NCI-H187 treated with DMSO at 0.1 percent for 48 hours (cell line): ENCODE measurements around the gene SDK2.

Experiments
- DNase-seq: peaks from one replicate; lab custom pipeline; 2025; lab: John Stamatoyannopoulos, UW

Gene SDK2

DNA sequence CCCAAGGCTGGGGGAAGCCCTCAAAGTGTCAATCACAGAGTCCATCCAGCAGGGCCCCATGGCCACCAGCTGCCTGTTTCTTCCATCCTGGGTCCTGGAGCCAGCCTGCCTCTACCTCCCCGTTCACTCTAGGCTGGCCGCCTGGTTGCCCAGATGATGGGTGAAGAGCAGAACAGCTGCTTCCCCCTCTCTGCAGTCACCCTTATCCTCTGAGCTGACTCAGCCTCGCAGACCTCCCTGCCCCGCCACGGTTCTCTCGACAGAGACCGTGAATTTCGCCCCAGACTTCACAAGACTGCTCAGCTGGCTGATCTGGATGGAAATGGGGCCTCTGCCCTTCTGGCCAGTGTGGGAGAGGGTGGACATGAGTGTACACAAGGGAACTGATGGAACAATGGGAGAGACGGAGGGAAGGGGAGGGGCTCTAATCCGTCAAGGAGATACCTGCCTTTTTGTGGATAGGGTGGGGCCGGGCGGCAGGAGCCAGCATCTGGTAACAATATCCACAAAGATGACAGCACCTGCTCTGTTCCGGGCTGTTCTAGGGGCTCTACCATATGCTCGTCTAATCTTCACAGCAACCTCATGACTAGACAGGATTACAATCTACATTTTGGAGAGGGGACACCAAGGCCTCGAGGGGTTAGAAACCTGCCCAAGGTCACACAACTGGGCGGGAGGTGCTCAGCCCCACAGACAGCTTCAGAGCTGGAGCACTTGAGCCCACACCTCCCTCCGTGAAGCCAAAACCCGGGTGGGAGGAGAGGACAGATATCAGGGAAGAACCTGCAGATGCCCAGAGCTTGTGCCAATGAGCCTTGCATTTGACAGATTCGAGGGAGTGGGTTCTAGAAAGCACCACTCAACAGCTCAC, 136.0 kb downstream of the SDK2 start:
- no peak for DNase-seq

DNA sequence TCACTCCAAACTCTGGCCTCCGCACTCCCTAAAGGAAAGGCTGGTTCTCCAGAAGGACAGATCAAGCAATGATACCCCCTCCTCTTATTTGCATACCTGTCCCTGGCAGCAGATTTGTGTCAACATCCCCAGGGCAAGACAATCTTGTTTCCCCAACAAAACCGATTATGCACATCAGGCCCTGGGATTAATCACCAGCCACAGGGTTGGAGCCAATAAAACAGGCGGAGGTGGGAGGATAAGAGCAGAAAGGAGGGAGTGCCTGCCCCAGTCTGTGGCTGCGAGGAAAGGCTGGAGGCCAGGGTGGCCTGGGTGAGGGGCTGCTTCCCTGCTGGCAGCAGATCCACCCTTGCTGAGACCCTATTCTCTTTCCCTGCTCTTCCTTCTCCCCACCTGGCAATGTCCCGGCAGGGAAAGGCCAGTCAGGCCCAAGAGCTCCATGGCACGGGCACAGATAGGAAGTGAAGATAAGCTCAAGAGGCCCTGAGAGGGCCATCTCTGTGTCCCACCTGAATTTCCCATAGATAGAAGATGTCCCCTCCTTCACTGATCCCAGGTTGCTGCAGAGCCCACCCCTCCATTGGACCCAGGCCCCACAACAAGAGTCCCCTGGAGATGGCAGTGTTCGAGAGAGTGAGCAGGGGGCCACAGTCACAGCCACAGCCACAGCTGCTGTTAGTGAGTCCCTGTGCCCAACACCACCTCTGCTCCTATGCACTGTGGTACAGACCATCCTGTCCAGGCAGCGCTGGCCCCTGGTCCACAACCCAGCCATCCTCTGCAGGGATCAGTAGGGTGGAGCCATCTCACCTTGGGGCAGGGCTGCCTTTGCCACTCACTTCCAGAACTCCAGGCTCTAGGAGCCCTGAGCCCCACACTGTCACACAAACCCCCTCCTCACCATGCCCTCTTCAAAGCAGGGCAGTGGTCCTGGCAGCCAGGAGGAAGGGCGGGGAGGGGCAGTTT, 137.5 kb downstream of the SDK2 start:
- no peak for DNase-seq

DNA sequence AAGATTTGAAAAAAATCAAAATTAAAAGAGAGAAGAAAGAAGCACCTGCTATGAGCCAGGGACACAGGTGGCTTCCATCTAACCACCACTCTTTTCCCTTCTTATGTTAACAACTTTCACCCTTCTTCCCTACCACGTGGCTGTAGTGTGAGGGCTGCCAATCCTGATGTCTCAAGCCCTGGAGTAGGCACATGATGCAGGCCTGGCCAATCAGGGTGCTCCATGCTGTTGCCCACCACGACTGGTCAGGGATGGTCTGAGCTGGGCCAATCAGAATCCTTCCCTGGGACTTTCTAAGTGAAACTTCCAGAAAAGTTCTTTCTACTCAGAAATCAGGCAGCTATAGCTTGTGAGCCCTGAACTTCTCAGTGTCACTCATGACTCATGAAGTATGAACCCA, 140.7 kb downstream of the SDK2 start:
- DNase-seq, result no peak

DNA sequence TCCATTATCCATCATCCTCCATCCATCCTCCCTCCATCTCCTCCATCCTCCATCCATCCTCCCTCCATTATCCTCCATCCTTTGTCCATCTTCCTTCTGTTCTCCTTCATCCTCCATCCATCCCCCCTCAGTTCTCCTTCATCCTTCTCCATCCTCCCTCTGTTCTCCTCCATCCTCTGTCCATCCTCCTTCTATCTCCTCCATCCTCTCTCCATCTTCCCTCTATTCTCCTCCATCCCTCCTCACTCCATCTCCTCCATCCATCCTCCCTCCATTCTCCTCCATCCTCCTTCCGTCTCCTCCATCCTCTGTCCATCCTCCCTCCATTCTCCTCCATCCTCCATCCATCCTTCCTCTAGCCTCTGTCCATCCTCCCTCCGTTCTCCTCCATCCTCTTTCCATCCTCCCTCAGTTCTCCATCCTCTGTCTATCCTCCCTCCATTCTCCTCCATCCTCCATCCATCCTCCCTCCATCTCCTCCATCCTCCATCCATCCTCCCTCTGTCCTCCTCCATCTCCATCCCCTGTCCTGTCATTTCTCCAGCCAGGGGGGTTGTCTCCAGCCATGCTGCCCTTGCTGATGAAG, 143.7 kb downstream of the SDK2 start:
- DNase-seq, result no peak

DNA sequence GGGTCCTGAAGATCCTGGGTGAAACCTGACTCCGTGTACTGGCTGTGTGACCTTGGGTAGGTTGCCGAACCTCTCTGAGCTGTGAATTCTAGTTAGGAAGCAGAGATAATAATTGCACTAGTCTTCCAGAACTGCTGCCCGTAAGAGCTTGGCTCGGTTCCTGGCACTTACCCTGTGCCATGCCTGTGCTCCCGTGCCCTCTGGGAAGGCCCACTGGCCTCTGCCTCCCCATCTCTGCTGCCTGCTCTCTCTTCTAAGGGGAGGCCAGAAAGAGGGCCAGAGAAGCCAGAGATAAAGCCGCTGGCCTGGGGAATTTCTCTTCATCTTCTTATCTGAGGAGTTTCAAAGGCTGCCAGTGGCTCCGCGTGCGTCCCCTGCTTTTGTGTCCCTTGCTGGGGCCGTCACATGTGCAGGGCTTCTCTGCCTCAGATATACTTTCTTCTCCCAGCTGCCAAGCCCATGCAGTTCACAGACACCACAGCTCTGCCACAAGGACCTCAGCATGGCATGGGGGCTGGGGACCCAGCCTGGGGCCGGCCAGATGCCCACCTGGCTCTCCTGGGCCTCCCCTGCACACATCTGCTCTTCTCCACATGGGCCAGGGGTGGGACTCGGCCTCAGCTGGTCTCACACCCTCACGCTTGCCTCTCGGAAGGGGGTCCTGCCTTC, 145.2 kb downstream of the SDK2 start:
- no peak for DNase-seq

DNA sequence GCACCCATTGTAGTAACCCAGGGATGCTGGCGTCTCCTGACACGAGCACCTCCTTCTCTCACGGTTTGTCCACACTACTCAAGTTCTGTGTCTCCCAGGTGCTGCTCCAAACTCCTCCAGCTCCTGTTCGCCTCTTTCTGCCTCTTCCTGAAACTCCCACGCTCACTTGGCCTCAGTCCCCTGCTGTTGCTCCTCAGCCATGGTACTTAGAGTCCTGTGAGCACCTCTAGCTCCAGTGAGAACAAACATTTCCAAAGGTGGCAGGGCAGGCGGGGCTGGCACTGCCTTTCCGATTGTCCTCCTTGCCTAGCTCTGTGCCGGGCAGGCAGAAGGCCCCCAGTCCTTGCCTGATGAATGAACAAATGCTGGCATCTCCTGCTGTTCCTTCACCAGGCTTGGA, 146.1 kb downstream of the SDK2 start:
- DNase-seq, result no peak

DNA sequence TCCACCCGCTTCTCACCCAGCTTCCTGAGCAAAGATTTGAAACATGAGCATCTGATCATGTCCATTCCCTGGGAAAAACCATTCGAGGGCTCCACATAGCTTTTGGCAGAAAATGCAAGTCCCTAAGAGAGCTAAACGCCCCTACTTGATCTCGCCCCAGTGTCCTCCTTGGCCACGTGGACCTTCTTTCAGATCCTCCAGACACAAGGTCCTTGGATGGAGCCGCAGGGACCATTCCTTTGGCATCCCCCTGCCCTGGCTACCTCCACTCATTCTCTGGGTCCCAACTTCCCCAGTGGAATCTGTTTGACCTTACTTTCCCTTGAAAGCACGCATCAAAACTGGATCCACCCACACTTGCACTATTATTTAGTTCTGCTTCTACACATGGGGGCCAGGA, 146.5 kb downstream of the SDK2 start:
- no peak for DNase-seq

DNA sequence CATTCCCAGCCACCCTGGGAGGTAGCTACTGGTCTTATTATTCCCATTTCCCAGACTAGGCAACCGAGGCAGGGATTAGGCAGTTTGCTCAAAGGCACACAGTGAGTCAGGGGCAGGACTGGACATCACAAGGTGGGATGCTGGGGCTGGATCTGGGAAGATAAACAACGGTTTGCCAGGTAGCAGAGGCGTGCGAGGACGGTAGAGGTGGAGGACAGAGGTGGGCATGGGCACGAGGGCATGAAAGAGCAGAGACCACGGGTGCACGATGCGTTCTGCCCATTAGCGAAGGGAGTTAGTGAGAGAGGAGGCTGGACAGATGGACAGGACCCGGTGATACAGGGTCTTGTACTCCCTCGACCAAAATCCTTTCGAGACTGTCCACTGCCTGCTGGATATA, 148.0 kb downstream of the SDK2 start:
- DNase-seq, result no peak

DNA sequence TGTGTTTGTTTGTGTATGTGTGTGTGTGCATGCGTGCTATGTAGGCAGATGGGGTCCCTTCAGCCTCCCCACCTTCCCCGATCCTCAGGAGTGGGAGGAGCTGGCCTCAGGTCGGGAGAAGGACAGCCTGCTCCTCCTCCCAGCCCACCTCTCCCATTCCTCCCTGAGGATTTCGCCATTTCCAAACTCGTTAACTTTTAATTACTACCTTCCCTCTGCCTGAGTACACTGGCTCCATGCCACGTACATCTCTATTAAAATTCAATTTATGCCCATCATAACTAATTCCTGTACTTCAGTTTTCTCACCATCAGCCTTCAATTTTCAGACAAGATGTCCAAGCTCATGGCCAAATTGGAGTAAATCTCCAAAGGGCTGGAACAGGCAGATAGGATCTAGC, 148.6 kb downstream of the SDK2 start:
- no peak for DNase-seq

DNA sequence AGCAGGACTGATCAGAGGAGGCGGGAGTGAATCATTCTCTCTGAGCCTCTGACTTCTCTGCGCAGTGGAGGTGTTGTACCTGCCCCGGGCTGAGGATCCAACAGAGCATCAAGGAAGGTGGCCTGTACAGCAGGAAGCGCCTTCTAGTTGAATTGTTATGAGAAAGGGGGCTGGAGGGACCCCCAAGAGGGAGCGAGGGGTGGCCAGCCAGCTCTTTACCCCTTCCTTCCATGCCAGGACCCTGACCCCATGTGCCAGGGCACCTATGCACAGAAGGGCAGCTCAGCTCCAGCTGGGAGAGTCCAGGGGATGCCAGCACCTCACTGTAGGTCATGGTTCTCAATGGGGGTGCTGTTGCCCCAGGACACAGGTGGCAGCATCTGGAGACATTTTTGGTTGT, 149.3 kb downstream of the SDK2 start:
- no peak for DNase-seq

DNA sequence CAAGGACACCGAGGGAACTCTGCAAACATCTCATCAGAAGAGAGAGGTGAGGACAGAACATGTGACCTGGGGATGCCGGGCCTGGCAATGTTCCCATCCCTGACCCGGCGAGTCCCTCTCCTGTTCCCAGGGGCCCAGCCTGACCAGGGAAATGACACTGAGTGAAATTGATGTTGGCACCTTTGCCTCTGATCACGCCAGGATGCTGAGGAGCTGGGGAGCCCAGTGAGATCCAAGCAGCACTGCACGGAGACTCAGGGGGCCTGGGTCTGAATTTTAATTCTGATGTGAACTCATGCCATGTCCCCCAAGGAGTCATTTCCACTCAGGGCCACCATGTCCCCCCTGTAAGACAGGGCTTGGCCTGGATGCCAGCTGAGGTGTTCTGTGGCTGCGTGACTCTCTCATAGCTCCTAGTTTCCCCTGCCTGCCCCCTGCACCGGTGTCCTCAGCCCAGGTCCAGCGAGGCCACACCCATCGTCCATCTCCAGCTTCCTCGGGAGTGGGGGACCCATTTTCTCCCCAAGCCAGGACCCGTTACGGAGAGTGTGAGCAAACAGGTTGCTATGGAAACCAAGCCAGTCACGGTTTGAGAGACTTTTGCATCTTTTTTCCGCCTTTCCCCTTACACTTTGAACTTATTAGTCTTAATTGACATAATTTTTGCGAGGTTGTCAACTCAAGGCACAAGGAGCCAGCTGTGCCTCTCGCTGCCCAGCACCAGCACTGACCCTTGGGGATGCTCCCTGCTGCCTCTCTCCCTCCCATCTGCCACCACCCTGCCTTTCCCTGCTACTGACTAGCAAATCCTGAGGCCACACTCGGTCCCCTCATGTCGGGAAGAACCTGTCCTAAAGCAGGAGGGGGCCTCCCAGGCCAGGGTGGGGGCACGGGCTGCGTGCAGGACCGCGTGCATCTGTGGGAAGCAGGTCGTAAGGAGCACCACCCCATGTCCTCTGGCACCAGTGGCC, 150.0 kb downstream of the SDK2 start:
- no peak for DNase-seq

DNA sequence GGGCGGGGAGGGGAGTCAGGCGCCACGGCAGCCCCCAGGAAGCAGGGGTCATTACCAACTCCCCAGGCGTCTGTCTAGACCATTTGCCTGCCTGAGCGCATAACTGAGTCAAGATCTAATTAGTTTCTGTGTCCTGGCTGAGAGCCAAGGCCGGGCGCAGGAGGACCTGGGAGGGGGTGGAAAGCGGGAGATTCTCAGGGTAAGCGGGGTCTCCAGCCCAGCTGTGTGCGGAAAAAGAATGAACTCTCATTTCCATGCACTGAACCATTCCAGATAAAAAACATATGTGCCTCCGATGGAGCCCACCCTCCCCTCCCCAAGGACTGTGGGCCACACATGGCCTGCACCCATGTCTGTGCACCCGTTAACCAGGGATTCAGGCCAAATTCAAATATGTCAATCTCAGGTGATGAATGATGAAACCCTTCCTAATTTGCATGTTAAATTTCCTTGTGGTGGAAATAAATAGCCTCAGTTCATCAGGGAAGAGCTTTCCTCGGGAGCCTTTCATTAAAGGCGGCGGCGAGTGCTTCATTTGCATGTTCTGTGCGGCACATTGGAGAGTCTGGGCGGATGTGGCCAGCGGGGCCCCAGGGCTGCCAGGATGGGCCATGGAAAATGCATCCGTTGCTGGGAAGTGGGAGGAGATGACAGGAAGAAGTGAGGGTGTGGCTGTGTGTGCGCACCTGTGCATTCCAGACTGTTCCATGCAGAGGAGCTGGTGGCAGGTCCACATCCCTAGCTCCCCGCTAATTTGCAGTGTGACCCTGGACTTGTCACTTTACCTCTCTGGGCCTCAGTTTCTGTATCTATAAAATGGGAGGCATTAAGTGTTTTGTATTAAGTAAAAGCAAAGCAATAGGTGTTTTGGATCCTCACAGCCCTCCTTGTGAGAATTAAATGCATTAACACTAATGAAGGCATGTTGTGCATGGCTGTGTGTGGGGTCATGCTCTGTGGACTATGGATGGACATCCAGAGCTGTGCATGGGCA, 151.1 kb downstream of the SDK2 start:
- DNase-seq, result no peak

DNA sequence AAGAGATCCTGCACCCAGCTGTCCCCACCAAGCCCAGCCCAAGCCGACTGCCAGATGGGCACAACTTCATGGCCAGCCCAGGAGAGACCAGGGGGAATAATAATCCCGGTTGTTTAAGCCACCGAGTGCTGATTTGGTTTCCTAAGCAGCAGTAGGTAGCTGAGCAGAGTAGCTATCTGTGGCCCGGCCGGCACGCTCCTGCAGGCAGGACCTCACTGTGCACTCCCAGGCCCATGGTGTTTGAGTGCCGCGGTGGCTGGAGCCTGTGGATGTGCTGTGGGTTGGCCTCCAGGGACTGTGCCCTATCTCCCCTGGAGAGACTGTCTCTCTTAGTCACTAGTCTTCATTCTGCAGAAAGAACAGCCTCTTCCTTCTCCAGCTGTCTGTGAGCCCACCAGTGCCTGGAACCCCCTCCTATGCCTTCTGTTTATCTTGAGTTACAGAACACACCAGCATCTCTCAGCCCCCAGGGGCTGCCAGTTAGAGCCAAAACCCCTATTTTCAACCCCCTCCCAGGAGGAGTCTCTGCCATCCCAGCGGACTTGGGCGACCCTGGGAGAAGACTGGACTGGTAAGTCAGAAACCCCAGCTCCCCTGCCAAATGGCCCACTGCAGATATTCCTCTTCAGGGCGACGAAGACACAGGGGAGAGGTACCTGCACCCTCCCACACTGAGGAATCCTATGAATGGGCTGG, 152.0 kb downstream of the SDK2 start:
- no peak for DNase-seq

DNA sequence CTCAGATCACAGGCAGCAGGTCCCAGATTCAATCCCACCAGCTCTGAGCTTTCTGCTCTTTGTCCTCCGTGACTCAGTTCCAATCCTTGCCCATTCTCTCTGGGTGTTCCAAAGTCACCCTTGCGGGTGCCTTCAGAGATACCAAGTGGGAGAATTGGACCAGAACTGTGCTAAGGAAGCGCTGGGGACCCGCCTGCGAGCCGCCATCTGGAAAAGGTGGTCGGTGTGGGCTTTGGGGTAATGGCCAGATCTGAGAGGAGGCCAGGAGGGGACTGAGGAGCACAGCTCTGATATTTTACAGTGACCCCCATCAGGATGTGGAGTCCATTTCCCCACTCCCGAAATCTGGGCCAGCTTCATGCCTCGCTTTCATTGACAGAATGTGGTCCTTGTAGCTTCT, 152.6 kb downstream of the SDK2 start:
- no peak for DNase-seq

DNA sequence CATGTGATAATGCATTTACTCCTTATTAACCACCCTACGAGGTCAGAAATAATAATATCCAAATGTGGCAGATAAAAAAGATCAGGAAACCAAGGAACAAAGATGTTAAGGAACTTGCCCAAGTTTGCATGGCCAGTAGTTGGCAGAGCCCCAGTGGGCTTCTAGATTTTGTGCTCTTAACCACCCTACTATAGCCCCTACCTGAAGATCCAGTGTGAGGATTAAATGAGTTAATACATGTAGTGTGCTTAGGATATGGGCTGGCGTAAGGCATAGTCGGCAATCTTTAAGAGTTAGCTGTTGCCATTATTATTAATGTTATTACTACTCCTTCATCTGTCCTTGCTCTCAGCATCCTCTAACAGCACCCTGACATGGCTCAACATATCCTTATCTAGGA, 153.4 kb downstream of the SDK2 start:
- DNase-seq, result no peak

DNA sequence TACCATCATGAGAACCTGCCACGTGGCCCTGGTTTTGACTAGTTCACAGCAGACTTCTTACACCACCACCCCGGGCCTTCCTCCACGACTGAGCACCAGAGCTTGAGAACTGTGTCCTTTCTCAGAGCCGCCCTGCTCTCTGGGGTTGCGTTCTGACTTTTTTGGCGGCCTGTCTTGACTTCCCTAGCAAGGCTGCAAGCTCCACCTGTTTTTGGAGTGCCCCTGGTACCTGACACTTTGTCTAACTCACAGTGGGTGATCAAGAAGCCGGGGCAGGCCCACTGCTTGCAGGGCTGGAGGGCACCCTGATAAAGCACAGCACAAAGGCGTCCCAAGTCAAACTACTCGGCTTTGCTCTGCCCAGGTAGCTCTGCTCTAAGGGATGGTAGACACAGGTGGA, 154.3 kb downstream of the SDK2 start:
- DNase-seq, result no peak

DNA sequence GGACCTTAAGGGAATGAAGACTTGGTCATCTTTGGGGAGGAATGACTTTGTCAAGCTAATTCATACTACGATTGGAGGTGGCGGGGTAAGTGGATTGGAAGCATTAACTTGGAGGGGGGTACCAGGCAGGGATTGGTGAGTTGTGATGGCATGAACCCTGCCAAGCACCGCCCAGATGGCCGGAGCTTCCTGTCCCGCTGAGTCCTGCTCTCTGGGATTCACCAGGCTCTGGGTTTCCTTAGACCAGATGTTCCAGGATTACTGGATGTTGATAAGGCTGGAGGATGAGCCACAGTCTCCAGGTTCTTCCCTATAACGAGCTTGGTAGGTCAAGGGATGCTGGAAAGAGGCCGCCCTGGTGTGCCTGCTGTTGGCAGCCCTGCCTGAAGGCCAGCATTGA, 154.9 kb downstream of the SDK2 start:
- DNase-seq, result no peak

DNA sequence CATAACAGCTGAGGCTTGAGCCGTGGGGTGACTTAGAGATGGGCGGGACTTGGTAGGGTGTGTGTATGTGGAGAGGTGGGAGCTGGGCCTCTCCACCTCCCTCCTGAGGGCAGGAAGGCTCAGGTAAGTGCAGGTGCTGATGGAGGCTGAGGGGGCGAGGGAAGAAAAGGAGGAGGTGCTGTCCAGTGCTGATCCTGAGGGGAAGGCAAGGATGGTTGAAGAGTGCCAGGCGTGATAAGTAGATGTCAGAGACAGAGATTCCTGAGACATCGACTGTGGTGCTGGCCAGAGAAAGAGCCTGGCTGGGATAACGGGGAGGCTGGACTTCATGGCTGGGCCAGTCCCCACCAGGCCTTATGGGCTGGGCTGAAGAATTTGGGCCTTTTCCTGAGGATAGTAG, 159.1 kb downstream of the SDK2 start:
- no peak for DNase-seq

DNA sequence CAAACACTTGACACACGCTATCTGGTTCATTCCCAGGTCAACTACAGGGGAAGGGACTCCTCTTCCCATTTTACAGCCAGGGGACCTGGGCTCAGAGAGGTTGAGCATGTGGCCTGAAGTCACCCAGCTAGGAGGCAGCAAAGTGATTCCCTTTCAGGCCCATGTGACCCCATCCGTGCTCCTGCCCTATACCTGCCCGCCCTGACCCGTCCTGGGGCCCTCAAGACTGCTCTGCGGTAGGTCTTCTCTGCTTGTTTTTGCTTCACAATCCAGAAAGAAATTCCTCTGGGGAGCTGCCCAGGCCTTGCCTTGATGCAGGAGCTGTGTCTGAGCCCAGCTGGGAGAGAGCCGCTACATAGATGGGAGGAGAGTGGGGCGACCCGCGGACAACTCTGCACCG, 161.4 kb downstream of the SDK2 start:
- DNase-seq, result no peak
